Muscle layer of duodenum (tissue), 2 donors: Measurements from ENCODE around the gene LMF1.

ENCODE experiments used
- H3K27ac ChIP-seq: one replicate; pipeline ENCODE4 v1.7.0; 2013; ENCODE audit warnings: mild to moderate bottlenecking, low read length
- H3K27me3 ChIP-seq: one replicate; pipeline ENCODE4 v1.7.0; 2013; ENCODE audit warnings: low read depth, mild to moderate bottlenecking, control low read depth, low read length
- H3K36me3 ChIP-seq, 2 donors: one replicate each; pipeline ENCODE4 v1.7.0; 2013; ENCODE audit warnings: low read length in 2 of 2, control low read depth in 1 of 2, mild to moderate bottlenecking in 1 of 2; ENCODE audit not compliant: insufficient read depth in 2 of 2, control insufficient read depth in 1 of 2
- H3K4me1 ChIP-seq, 2 donors: one replicate each; pipeline ENCODE4 v1.7.0; 2013; ENCODE audit warnings: low read length in 2 of 2, mild to moderate bottlenecking in 2 of 2, control low read depth in 1 of 2, moderate library complexity in 1 of 2; ENCODE audit not compliant: insufficient read depth in 2 of 2, control insufficient read depth in 1 of 2
- H3K4me3 ChIP-seq, 2 donors: one replicate each; pipeline ENCODE4 v1.7.0; 2013; ENCODE audit warnings: low read length in 2 of 2, low read depth in 1 of 2, mild to moderate bottlenecking in 1 of 2
- H3K9me3 ChIP-seq, 2 donors: one replicate each; pipeline ENCODE4 v1.7.0; 2013; ENCODE audit warnings: low read length in 2 of 2, control low read depth in 1 of 2, mild to moderate bottlenecking in 1 of 2; ENCODE audit not compliant: control insufficient read depth in 1 of 2
- donor health status: healthy.

Gene LMF1

DNA sequence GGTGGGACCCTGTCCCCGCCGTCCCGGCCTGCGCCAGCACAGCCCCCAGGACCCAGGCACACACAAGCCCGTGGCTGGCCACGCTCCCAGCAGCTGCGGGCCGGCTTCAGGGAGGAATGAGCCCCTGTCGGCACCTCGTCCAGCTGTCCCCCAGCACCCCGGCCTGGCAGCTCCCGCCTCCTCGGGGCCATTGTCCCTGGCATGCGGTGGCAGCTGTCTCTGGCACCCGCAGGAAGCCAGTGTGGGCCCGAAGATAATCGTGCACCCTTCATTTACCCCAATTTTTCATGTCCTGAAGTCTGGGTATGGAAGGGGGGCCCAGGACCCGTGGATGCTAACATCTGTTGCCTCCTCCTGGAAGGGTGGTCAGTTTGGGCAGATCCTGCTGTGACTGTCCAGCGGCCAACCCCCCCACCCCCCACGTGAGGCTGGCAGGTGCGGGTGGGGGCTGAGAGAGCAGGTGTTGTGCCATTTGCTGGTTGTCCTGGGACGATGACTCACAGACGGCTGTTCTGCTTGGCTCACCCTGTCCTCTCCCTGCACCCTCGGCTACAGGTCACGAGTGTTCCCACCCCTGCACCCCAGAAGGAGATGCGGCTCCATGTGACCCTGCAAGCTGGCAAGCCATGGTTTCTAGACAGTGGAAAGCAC, 4.0 kb upstream of the LMF1 start:
- Histone ChIP-seq H3K27me3 (peaks cover 7% of the 10 kb centered on the region), H3K4me1 (peaks cover under 1 to 20% of the 10 kb centered on the region in 2 donors)

DNA sequence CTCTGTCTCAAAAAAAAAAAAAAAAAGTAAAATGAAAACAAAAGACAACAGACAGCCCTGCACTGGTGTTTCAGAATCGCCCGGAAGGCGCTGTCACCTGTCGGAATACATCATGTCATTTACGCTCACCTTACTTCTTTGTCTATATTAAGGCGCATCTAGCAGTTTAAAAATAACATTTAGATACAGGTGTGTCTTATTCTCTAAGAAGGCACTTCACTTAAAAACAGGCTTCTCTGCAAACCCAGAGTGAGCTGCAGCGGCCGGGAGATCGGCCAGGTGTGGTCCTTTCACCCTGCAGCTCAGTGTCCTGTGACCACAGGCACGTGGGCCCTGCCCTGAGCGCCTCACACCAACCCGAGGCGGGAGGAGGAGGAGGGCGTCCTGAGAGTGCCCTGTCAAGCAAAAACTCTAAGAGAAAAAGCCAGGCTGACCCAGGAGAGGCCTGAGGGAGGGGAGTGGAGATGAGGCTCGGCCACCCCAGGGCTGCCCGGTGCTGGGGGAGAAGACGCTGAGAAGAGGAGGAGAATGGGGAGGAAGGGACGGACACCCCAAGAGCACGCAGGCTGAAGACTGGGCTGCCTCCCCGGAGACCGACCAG, 3.3 kb upstream of the LMF1 start:
- H3K9me3 ChIP-seq = no peaks in the 10 kb centered on the region
- no peak overlapping the region for H3K4me3 ChIP-seq
- no peak overlapping the region for H3K27ac ChIP-seq
- H3K4me1 ChIP-seq = peaks cover 6 to 27% of the 10 kb centered on the region in 2 donors
- H3K27me3 ChIP-seq = peaks cover 4% of the 10 kb centered on the region
- H3K36me3 ChIP-seq = no peaks in the 10 kb centered on the region

More for the DNA sequence above, 4.0 kb upstream of the LMF1 start:
- H3K27ac ChIP-seq = no peak overlapping the region
- H3K4me3 ChIP-seq = no peak overlapping the region
- no peaks in the 10 kb centered on the region for H3K36me3 ChIP-seq
- H3K9me3 ChIP-seq = no peaks in the 10 kb centered on the region

DNA sequence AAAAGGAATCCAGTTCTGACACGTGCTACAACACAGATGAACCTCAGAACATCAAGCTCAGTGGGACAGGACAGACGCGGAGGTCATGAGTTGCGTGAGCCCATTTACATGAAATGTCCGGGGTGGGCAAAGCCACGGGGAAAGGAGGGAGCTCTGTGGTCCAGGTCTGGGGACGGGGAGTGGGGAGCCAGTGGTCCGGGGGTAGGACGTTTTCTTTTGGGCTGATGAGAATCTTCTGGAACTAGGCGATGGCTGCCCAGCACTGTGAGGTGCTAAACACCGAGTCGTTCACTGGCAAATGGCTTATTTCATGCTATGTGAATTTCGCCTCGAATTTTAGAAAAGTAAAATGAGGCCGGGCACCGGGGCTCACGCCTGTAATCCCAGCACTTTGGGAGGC, 2.6 kb upstream of the LMF1 start:
- no peaks in the 10 kb centered on the region for H3K36me3 ChIP-seq
- peaks cover 6 to 33% of the 10 kb centered on the region in 2 donors for H3K4me1 ChIP-seq
- no peaks in the 10 kb centered on the region for H3K9me3 ChIP-seq
- no peak overlapping the region for H3K4me3 ChIP-seq
- peaks cover 4% of the 10 kb centered on the region for H3K27me3 ChIP-seq
- no peak overlapping the region for H3K27ac ChIP-seq

- peaks cover 6 to 33% of the 10 kb centered on the region in 2 donors for H3K4me1 ChIP-seq
- H3K4me3 ChIP-seq = no peak overlapping the region
These were observed 1.7 kb upstream of the LMF1 start for GRCh38 chr16:972316-973002.

DNA sequence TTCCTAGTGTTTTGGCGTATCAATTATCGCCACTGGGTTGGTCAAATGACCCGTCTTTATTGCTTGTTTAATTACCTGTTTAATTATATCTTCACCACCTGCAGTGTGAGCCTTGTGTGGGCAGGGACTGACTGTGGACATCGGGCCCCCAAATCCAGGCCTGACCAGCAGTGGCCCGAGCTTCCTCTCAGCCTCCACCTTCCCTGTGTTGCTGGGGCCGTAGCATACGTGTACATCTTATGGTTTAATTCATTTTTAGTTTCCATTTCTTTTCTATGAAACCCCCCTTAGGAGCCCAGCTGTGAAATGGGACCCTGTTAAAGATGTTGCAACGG, 1.2 kb upstream of the LMF1 start:
- peaks cover 6 to 29% of the 10 kb centered on the region in 2 donors for H3K4me1 ChIP-seq
- no peaks in the 10 kb centered on the region for H3K9me3 ChIP-seq
- H3K27me3 ChIP-seq = no peaks in the 10 kb centered on the region
- peaks cover 0 to 5% of the 10 kb centered on the region in 2 donors for H3K36me3 ChIP-seq
- H3K4me3 ChIP-seq = no peak overlapping the region
- H3K27ac ChIP-seq = no peak overlapping the region

More at GRCh38 chr16:972316-973002, 1.7 kb upstream of the LMF1 start:
- no peak overlapping the region for H3K27ac ChIP-seq
- no peaks in the 10 kb centered on the region for H3K27me3 ChIP-seq
- no peaks in the 10 kb centered on the region for H3K9me3 ChIP-seq
- H3K36me3 ChIP-seq = peaks cover 0 to 5% of the 10 kb centered on the region in 2 donors

DNA sequence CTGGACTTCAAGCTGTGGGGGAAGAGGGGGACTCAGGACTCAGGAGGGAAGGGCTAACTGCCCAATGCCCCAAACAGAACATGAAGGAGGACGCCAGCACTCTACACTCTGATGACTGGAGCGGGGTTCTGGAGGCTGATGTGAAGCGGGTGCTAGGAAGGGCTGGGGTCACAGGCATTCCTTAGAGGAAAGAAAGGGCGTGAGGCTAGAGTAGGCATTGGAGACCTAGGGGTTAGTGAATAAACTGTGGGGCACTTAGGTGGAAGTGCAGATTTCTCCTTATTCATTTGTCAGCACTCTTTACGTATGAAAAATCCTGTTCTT, 760 bp upstream of the LMF1 start:
- Histone ChIP-seq H3K4me3 (peak overlapping the region in 1 of 2 donors; percentile 95), H3K27ac (no peak overlapping the region), H3K9me3 (no peaks in the 10 kb centered on the region), H3K36me3 (peaks cover 2 to 9% of the 10 kb centered on the region in 2 donors), H3K4me1 (peaks cover 6 to 26% of the 10 kb centered on the region in 2 donors), H3K27me3 (no peaks in the 10 kb centered on the region)

GRCh38 chr16:970386-970765, 408 bp downstream of the LMF1 start:
- Histone ChIP-seq H3K27me3 (no peaks in the 10 kb centered on the region), H3K4me3 (peak overlapping the region; percentile 44 to 95), H3K36me3 (peaks cover 3 to 18% of the 10 kb centered on the region in 2 donors), H3K9me3 (no peaks in the 10 kb centered on the region), H3K4me1 (peaks cover 6 to 24% of the 10 kb centered on the region in 2 donors), H3K27ac (no peak overlapping the region)

GRCh38 chr16:969508-970385, 1.0 kb downstream of the LMF1 start:
- no peaks in the 10 kb centered on the region for H3K27me3 ChIP-seq
- H3K27ac ChIP-seq = no peak overlapping the region
- H3K4me1 ChIP-seq = peaks cover 6 to 24% of the 10 kb centered on the region in 2 donors
- no peaks in the 10 kb centered on the region for H3K9me3 ChIP-seq
- H3K4me3 ChIP-seq = peak overlapping the region; percentile 44 to 95
- H3K36me3 ChIP-seq = peaks cover 3 to 18% of the 10 kb centered on the region in 2 donors

GRCh38 chr16:968620-969019, 2.2 kb downstream of the LMF1 start:
- H3K4me3 ChIP-seq = no peak overlapping the region
- no peaks in the 10 kb centered on the region for H3K9me3 ChIP-seq
- H3K27me3 ChIP-seq = no peaks in the 10 kb centered on the region
- peaks cover 6 to 24% of the 10 kb centered on the region in 2 donors for H3K4me1 ChIP-seq
- H3K27ac ChIP-seq = no peak overlapping the region
- peaks cover 3 to 18% of the 10 kb centered on the region in 2 donors for H3K36me3 ChIP-seq

- Histone ChIP-seq H3K9me3 (no peaks in the 10 kb centered on the region), H3K4me1 (peaks cover 6 to 24% of the 10 kb centered on the region in 2 donors), H3K27me3 (no peaks in the 10 kb centered on the region), H3K4me3 (no peak overlapping the region), H3K27ac (no peak overlapping the region), H3K36me3 (peaks cover 3 to 18% of the 10 kb centered on the region in 2 donors)
These were observed 3.1 kb downstream of the LMF1 start for GRCh38 chr16:967546-968295.
